Motor neuron (in vitro differentiated cells): Measurements from ENCODE around the gene RNF111. TPM values are rescaled to one million over a fixed set of nuclear protein-coding genes. Genes with fewer than 3 reads are reported as not detected.
A peak's percentile ranks its signal among the peaks of the same experiment; 100 is the strongest.

Source experiments
- ATAC-seq, 8 experiments: fragments of 200-7000 bp; cut with Tn5 transposase; replicated peaks in 6 of 8; 2 replicates each; pipeline ENCODE4 v1.8.0; 2021; ENCODE audit warnings: mild to moderate bottlenecking in 8 of 8, moderate library complexity in 8 of 8
- H3K27ac ChIP-seq, 2 donors: fragments of 250-450 bp; sonication (Bioruptor Pico); 2 replicates each; pipeline ENCODE4 v1.9.0; 2021; ENCODE audit warnings: antibody characterized with exemption in 2 of 2, mild to moderate bottlenecking in 2 of 2, moderate library complexity in 1 of 2
- H3K4me1 ChIP-seq, 2 donors: fragments of 250-450 bp; sonication (Bioruptor Pico); replicated peaks in 1 of 2; 2 replicates each; pipeline ENCODE4 v1.6.1; 2021; ENCODE audit warnings: antibody characterized with exemption in 2 of 2, mild to moderate bottlenecking in 2 of 2, moderate library complexity in 1 of 2
- H3K4me3 ChIP-seq, 5 donors: fragments of 250-450 bp; sonication (Bioruptor Pico); 2 replicates each; pipeline ENCODE4 v1.9.0; 2021; ENCODE audit warnings: antibody characterized with exemption in 5 of 5, mild to moderate bottlenecking in 5 of 5, moderate library complexity in 4 of 5
- WGBS, 10 experiments: fragments of 450-650 bp; shearing (Covaris generic); methylation state at CpG; one replicate each; pipeline ENCODE4 v1.0.0; 2022; 5-methylcytosine and 5-hydroxymethylcytosine counted together
- in situ Hi-C, 9 experiments: fragments of 400-800 bp; cut with MboI; loops; one replicate each; pipeline ENCODE4 v1.15.0; 2021; ENCODE audit warnings: low sequenced_read_pairs in 9 of 9, low pct_unique_long_range_greater_than_20kb in 2 of 9; ENCODE audit not compliant: unreplicated experiment in 9 of 9
- total RNA-seq, 8 experiments: library from RNA; unstranded; fragments of 300-600 nt; gene quantifications; 2 replicates each; pipeline versions ENCODE4 v1.2.3 to v1.2.4, GENCODE V29; 2022

The RNF111 gene
- total RNA-seq, 8 experiments from 2014 or later: 11.0 to 37.5 (median 22.3) TPM

DNA sequence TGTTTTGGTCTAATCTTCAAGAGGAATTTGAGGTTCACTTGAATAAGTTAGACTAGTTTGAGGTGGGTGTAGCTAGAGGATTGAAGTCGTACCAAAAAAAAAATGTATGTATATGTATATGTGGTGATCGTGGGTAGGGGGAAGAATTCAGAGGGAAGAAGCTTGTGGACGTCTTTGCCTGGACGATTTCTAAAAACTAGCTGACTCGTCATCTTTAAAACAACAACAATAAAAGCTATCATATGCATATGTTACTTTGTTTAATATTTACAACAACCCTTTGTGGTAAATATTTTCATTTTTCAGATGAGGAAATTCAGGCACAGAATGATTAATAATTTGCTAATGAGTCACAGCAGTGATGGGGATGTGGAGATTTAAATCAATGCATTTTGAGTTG, 18.1 kb downstream of the RNF111 start:
- WGBS, 10 experiments: 39 to 100% (median 87%) methylated on average over 2 to 5 of the region's 5 CpGs
- Histone ChIP-seq H3K4me1 (no peaks in the 10 kb centered on the region), H3K27ac (no peak overlapping the region), H3K4me3 (no peak overlapping the region)
- no peak for ATAC-seq
- in situ Hi-C loops: no loop called here

DNA sequence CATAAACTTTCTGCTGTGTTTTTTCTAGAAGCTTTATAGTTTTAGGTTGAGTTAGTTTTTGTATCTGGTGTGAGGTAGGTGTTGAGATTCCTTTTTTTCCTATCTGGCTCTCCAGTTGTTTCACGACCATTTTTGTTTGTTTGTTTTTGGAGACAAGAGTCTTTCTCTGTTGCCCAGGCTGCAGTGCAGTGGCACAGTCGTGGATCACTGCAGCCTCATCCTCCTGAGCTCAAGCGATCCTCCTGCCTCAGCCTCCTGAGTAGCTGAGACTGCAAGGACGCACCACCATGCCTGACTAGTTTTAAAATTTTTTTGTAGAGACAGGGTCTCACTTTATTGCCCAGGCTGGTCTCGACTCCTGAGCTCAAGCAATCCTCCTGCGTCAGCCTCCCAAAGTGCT, 20.6 kb downstream of the RNF111 start:
- Histone ChIP-seq H3K4me3 (no peak overlapping the region), H3K27ac (no peak overlapping the region), H3K4me1 (no peaks in the 10 kb centered on the region)
- in situ Hi-C loops: no loop called here
- ATAC-seq: no peak
- WGBS, 10 experiments: 50 to 100% (median 91%) methylated on average over 1 to 6 of the region's 6 CpGs; no CpG with 5 or more reads in 1 of the 10 experiments

DNA sequence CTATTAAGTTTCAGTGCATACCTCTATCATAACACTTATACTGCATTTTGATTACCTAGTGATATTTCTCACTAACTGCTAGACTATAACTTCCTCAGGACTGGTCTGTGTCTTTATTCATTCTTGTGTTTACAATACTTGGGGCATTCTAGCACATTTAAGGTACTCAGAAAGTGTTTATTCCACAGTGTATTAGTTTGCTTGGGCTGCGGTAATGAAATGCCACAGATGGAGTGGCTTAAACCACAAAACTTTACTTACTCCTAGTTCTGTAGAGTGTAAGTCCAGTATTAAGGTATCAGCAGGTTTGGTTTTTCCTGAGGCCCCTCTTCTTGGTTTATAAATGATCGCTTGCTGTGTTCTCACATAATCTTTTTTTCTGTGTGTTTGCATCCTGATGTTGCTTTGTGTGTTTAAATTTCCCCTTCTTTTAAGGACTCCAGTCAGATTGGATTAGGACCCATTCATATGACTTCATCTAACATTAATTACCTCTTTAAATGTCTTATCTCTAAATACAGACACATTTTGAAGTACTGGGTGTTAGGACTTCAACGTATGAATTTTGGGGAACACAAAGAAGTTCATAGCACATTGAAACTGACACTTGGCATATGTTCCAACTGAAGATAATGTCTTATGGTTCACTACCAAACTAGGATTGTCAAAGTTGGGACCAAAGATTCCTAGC, 23.9 kb downstream of the RNF111 start:
- Histone ChIP-seq H3K27ac (no peak overlapping the region), H3K4me3 (no peak overlapping the region), H3K4me1 (no peaks in the 10 kb centered on the region)
- WGBS, 10 experiments: 22 to 100% (median 95%) methylated on average over 1 to 3 of the region's 3 CpGs; no CpG with 5 or more reads in 1 of the 10 experiments
- no peak for ATAC-seq
- in situ Hi-C loops: no loop called here

- WGBS, 10 experiments: 0 to 100% (median 80%) methylated on average over 1 to 3 of the region's 3 CpGs; no CpG with 5 or more reads in 1 of the 10 experiments
- in situ Hi-C loops: no loop called here
- ATAC-seq: peak in 3 of 8 experiments; percentile 37 to 72 (median 64)
- no peak overlapping the region for H3K4me3 ChIP-seq
- no peak overlapping the region for H3K27ac ChIP-seq
- H3K4me1 ChIP-seq: no peaks in the 10 kb centered on the region
Measured at GRCh38 chr15:59013246-59013873, 25.9 kb downstream of the RNF111 start.

DNA sequence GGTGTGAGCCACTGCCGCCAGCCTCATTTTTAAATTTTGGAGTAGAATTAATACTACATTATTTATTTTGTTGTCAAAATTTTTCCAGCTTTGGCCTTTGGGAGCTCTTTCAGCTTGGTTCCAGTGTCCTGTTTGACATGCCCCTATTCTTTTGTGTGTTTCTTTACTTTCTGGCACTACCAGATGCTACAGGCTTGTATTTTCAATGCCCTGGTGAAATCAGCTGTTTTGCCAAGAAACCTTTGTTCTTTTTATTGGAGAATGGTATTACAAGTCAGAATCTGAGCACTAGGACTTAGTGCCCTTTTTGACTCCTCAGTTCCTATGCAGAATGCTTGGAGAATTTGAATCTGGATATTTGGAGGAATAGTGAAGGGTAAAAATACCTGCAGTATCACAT, 26.6 kb downstream of the RNF111 start:
- in situ Hi-C loops: no loop called here
- H3K4me1 ChIP-seq: no peaks in the 10 kb centered on the region
- ATAC-seq: no peak
- H3K27ac ChIP-seq: no peak overlapping the region
- H3K4me3 ChIP-seq: no peak overlapping the region
- 100% methylated on average over 1 of the region's 1 CpG; no CpG with 5 or more reads in 7 of the 10 experiments for WGBS, 10 experiments

GRCh38 chr15:59017449-59017848, 30.0 kb downstream of the RNF111 start:
- Histone ChIP-seq H3K4me1 (no peaks in the 10 kb centered on the region), H3K4me3 (no peak overlapping the region), H3K27ac (no peak overlapping the region)
- 70 to 100% (median 86%) methylated on average over 1 to 2 of the region's 2 CpGs; no CpG with 5 or more reads in 4 of the 10 experiments for WGBS, 10 experiments
- in situ Hi-C loops: no loop called here
- no peak for ATAC-seq

DNA sequence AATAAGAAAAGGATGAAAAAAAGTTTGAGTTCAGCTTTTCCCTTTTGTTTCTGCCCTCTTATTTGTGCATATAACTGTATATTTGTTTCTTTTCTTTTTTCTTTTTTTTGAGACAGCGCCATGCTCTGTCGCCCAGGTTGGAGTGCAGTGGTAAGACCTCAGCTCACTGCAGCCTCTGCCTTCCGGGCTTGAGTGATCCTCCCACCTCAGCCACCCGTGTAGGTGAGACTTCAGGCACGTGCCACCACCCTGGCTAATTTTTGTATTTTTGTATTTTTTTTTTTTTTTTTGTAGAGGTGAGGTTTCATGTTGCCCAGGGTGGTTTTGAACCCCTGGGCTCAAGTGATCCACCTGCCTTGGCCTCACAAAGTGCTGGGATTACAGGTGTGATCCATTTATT, 31.4 kb downstream of the RNF111 start:
- no peak overlapping the region for H3K27ac ChIP-seq
- no peak for ATAC-seq
- no peak overlapping the region for H3K4me3 ChIP-seq
- whole genome bisulfite sequencing, 10 experiments: 83 to 100% (median 94%) methylated on average over 3 to 5 of the region's 5 CpGs; no CpG with 5 or more reads in 2 of the 10 experiments
- H3K4me1 ChIP-seq: no peaks in the 10 kb centered on the region
- in situ Hi-C loops: no loop called here

GRCh38 chr15:59020322-59020721, 32.9 kb downstream of the RNF111 start:
- Histone ChIP-seq H3K27ac (no peak overlapping the region), H3K4me1 (no peaks in the 10 kb centered on the region), H3K4me3 (no peak overlapping the region)
- in situ Hi-C loops: no loop called here
- peak in 2 of 8 experiments; percentile 60 to 64 for ATAC-seq

- Histone ChIP-seq H3K4me3 (no peak overlapping the region), H3K27ac (no peak overlapping the region), H3K4me1 (no peaks in the 10 kb centered on the region)
- WGBS, 10 experiments: 83 to 100% (median 100%) methylated on average over 1 of the region's 1 CpG; no CpG with 5 or more reads in 3 of the 10 experiments
- ATAC-seq: no peak
- in situ Hi-C loops: no loop called here
Measured at GRCh38 chr15:59022188-59022587, 34.7 kb downstream of the RNF111 start.

GRCh38 chr15:59026207-59026606, 38.7 kb downstream of the RNF111 start:
- WGBS, 10 experiments: 55 to 100% (median 100%) methylated on average over 1 to 3 of the region's 3 CpGs
- no peak overlapping the region for H3K27ac ChIP-seq
- in situ Hi-C loops: no loop called here
- H3K4me1 ChIP-seq: no peaks in the 10 kb centered on the region
- peak in 1 of 8 experiments; percentile 34 for ATAC-seq
- no peak overlapping the region for H3K4me3 ChIP-seq

DNA sequence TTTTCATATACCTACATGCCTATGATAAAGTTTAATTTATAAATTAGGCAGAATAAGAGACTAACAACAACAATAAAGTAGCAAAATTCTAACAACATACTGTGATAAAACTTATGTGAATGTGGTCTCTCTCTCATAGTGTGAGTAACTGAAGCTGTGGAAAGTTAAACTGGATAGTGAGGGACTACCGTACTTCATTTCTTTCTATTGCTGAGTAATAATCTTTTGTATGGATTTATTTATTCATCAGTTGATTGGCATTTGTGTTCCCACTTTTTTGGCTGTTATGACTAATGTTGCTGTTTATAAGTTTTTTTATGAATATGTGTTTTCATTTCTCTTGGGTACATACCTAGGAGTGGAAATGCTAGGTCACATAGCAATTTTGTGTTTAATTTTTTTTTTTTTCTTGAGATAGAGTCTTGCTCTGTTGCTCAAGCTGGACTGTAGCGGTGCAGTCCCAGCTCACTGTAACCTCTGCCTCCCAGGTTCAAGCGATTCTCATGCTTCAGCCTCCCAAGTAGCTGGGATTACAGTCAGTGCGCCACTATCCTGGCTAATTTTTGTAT, 41.0 kb downstream of the RNF111 start:
- H3K4me1 ChIP-seq: no peaks in the 10 kb centered on the region
- in situ Hi-C loops: no loop called here
- no peak for ATAC-seq
- H3K27ac ChIP-seq: no peak overlapping the region
- WGBS, 10 experiments: 67 to 100% (median 96%) methylated on average over 2 to 4 of the region's 4 CpGs
- no peak overlapping the region for H3K4me3 ChIP-seq

DNA sequence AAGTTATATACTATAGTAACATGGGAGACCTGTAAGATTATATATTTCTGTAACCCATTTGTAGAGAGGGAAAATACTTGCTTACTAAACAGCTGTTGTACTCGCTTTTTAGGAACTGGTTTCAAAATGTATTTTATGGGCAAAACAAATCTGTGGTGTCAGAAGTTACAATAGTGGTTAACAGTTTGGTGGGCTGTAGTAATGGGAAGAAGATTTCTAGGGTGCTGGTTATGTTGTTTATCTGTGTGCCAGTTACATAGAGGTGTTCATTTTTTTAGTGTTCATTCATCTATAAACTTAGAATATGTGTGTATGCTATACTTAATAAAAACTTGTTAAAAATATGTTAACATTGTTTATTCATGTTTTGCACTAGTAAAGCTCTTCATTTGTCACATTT, 42.1 kb downstream of the RNF111 start:
- 0 to 100% (median 89%) methylated on average over 1 of the region's 1 CpG; no CpG with 5 or more reads in 3 of the 10 experiments for WGBS, 10 experiments
- ATAC-seq: no peak
- H3K4me1 ChIP-seq: no peaks in the 10 kb centered on the region
- in situ Hi-C loops: no loop called here
- H3K4me3 ChIP-seq: no peak overlapping the region
- H3K27ac ChIP-seq: no peak overlapping the region

DNA sequence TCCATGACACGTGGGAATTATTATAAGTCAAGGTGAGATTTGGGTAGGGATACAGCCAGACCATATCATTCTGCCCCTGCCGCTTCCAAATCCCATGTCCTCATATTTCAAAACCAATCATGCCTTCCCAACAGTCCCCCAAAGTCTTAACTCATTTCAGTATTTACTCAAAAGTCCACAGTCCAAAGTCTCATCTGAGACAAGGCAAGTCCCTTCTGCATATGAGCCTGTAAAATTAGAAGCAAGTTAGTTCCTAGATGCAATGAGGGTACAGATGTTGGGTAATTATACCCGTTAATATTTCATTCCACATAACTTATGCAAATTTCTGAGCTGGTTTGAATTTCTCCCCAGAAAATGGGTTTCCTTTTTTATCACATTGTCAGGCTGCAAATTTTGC, 47.7 kb downstream of the RNF111 start:
- Histone ChIP-seq H3K27ac (no peak overlapping the region), H3K4me3 (no peak overlapping the region), H3K4me1 (no peaks in the 10 kb centered on the region)
- WGBS, 10 experiments: 63 to 100% (median 94%) methylated on average over 1 to 3 of the region's 3 CpGs; no CpG with 5 or more reads in 3 of the 10 experiments
- peak in 3 of 8 experiments; percentile 34 to 57 (median 54) for ATAC-seq
- in situ Hi-C loops: no loop called here
